GM12874 (cell line): ENCODE data around the gene ESAM.

Experiments used
- TF ChIP-seq, protein P1 (sequence below): IDR thresholded peaks from 2 replicates; pipeline ENCODE4 v1.5.1; 2011; ENCODE audit warnings: low read depth, mild to moderate bottlenecking, control low read depth, low read length, moderate library complexity; ENCODE audit not compliant: insufficient read depth

ESAM gene

DNA sequence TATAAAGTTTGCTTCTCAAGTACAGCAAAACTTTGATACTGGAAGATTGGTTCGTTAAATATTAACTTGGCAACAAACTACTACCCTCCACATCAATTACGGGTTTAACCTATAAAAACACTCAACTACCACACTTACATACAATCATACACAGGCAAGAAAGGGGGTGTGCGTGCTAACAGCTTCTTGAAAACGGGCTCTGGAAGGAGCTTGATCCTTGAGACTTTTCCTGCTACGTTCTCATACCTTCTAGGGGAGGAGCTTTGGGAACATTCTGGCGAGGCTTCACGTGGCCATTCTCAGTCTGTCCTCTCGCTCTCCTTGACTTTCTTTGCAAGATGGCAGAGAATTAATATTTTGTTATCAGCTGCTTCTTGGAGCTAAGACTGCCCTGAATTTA lies 6.8 kb upstream of the ESAM start:
- TF ChIP-seq, protein P1, sequence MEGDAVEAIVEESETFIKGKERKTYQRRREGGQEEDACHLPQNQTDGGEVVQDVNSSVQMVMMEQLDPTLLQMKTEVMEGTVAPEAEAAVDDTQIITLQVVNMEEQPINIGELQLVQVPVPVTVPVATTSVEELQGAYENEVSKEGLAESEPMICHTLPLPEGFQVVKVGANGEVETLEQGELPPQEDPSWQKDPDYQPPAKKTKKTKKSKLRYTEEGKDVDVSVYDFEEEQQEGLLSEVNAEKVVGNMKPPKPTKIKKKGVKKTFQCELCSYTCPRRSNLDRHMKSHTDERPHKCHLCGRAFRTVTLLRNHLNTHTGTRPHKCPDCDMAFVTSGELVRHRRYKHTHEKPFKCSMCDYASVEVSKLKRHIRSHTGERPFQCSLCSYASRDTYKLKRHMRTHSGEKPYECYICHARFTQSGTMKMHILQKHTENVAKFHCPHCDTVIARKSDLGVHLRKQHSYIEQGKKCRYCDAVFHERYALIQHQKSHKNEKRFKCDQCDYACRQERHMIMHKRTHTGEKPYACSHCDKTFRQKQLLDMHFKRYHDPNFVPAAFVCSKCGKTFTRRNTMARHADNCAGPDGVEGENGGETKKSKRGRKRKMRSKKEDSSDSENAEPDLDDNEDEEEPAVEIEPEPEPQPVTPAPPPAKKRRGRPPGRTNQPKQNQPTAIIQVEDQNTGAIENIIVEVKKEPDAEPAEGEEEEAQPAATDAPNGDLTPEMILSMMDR = no peak

DNA sequence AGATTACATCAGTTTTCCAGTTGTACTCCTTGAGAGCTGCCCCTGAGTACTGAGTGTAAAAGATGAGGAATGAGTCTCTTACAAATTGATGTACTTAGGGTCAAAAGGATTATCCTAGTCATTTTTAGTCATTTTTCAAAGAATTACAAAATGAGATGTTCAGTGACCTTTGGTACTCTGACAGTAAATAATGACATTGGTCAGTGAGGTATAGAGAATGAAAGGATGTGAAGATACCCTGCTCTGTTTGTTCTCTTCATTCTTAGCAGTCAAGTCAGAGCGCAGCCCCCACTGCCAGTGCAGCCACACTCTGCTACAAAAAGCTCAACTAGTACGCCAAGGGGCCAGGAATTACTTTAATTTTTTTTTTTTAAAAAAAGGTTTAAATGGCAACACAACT lies 4.1 kb upstream of the ESAM start:
- TF ChIP-seq, protein P1 = no peak

DNA sequence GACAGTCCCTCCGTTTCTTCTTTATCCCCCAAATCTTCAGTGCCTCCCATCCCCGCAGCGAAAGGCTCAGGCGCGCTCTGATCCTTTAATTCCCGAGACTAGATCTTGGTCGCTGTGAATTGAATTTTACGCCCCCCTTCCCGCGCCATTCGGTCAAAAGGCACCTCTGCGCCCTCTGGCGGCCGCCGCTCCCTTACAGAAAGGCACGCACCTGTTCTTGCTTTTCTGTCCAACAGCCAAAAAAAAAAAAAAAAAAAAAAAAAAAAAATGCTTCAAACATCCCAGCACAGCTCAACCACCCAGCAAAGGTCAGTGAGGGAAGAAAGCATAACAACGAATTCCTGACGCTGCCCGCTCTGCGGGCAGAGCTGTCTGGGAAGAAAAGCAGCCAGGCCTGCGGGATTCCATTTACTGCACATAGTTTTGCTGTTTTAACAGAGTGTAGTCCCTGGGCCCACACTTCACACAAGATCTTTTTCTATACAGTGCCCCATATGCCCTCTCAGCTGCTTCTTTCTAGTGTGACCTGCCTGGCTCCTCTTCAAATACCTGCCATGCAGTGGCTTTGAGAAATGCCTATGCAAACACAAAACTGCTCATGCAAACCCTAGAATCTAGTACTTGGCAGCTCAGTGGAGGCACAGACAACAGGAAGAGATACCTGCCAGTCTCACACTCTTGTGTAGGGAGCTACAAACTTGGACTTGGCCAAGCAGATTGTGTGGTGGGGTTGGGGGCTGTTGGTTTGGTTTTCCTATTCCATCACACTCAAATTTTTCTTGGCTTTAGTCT lies 1.3 kb upstream of the ESAM start:
- TF ChIP-seq, protein P1 = peak; percentile 79

DNA sequence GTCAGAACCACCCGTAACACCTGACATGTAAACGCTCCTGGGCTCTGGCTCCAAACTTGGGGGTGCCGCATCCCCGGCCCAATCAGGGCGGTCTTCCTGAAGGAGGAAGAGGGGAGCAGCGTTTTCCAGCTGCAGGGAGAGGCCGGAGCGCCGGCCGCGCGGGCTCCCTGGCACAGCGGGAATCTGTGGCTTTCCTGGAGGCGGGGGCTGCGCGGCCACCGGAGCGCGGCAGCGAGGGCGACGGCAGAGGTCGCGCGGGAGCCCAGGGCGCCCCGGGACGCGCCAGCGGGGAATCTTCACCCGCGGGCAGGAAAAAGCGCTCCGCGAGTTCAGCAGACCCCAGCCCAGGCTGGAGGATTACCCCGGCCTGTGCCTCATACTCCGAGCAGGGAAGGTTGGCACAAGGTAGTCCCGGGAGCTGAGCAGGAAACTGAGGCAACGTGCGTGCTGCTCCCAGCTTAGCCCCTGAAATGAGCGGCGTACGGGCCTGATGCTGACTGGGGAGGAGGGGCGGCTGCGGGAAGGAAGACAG lies 600 bp upstream of the ESAM start:
- TF ChIP-seq, protein P1 = 0 out of 2 replicates have a peak, but pooled peaks have one; percentile 18

DNA sequence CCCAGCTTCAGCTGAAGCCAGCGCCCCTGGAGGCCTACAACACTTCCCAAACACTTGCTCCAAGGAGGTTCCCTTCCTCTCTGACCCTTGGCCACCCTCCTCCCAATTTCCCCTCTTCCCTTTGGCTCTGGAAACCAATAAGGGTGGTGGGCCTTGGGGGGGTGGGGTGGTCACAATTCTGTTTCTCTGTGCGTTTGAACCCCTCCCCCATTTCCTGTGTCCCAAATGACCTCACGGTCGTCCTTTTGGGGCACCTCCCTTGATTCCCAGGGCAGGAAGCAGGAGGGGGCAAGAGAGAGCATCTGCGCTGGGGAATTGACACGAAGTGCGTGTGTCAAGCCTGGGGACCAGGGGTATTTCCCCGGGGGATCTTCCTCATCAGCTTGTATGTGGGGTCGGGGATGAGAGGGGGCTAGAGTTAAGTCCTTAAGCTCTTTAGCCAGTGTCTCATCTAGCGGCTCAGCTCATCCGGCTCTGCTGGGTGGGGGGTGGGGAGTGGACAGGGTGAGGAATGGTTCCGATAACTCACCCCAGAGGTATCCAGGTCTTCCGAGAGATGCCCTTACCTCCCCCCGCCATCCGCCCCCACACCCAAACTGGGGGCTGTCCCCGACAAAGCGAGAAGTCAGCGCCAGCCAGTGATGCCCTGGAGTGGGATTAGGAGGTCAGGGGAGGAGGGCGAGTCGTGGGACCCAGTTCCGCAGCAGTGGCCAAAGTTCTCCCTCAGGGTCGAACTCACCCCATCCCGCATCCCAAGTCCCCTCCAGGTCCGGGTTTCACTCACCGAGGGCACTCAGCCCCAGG lies 587 bp downstream of the ESAM start:
- TF ChIP-seq, protein P1 = 0 out of 2 replicates have a peak, but pooled peaks have one; percentile 7

DNA sequence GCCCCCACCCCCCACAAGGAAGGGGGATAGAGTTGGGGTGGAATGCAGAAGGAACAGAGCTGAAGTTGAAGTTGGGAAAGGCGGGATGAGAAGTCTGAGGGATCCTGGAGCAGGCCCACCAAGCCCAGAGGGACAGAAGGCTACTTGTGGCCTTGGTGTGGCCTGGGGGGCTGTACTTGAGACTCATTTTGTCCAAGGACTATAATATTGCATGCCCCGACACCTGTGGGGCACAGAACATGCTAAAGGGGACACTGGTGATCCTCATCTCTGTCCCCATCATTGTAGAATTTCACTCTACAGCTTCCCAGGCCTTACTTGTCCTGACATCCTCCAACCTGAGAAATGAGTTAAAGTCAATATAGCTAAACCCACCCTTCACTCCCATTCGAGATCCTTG lies 1.3 kb downstream of the ESAM start:
- TF ChIP-seq, protein P1 = no peak

DNA sequence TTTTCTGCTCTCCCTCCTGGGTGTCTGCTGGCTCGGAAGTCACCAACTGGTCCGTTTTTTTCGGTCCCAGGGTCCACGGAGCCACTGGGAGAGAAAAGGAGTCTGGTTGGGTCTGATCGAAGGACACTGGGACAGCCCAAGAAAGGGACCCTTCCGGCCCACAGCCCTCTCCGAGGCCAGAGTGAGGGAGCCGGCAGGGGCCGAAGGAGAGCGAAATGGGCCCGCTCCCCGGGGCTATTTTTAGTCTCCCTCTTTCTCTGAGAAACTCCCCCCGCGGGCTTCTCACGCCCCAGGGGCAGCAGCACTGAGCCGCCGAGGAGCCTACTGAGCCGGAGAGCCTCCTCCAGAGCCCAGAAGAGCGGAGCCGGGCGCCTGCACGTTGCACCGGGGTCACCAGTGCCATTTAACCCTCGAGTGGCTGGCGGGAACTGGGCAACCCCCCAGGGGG lies 1.9 kb downstream of the ESAM start:
- TF ChIP-seq, protein P1 = 0 out of 2 replicates have a peak, but pooled peaks have one; percentile 4
